DOHH2 (cell line): ENCODE data around the gene DIP2B.

Experiments used
- H3F3A ChIP-seq: fragments of 200-600 bp; sonication (generic), shearing (Covaris generic); 2 replicates; pipeline ENCODE4 v1.6.0; 2016; ENCODE audit warnings: antibody characterized with exemption, mild to moderate bottlenecking; ENCODE audit not compliant: control insufficient read depth, insufficient read depth
- H3K27ac ChIP-seq: fragments of 200-600 bp; sonication (generic); 2 replicates; pipeline ENCODE4 v1.5.1; 2014; ENCODE audit warnings: low read depth, mild to moderate bottlenecking, low read length, moderate library complexity
- H3K27me3 ChIP-seq: fragments of 200-600 bp; sonication (generic); 2 replicates; pipeline ENCODE4 v1.6.1; 2014; ENCODE audit warnings: mild to moderate bottlenecking, low read length, mixed read lengths; ENCODE audit not compliant: control insufficient read depth
- H3K36me3 ChIP-seq: fragments of 200-600 bp; sonication (generic); 2 replicates; pipeline ENCODE4 v1.6.1; 2014; ENCODE audit warnings: mild to moderate bottlenecking, low read length, moderate library complexity, mixed read lengths; ENCODE audit not compliant: control insufficient read depth
- H3K4me1 ChIP-seq: fragments of 200-600 bp; sonication (generic); 2 replicates; pipeline ENCODE4 v1.6.1; 2014; ENCODE audit warnings: mild to moderate bottlenecking, low read length, mixed read lengths; ENCODE audit not compliant: control insufficient read depth
- H3K4me2 ChIP-seq: fragments of 200-600 bp; sonication (generic); 2 replicates; pipeline ENCODE4 v1.6.0; 2014; ENCODE audit warnings: mild to moderate bottlenecking, low read length, moderate library complexity
- H3K4me3 ChIP-seq: fragments of 200-600 bp; sonication (generic); 2 replicates; pipeline ENCODE4 v1.5.1; 2014; ENCODE audit warnings: mild to moderate bottlenecking, low read length, mixed read lengths
- H3K79me2 ChIP-seq: fragments of 200-600 bp; sonication (generic); 2 replicates; pipeline ENCODE4 v1.6.1; 2014; ENCODE audit warnings: mild to moderate bottlenecking, low read length, mixed read lengths; ENCODE audit not compliant: control insufficient read depth
- H3K9me2 ChIP-seq: fragments of 200-600 bp; sonication (generic); replicated peaks from 2 replicates; pipeline ENCODE4 v1.6.1; 2014; ENCODE audit warnings: mild to moderate bottlenecking, low read length, mixed read lengths; ENCODE audit not compliant: control insufficient read depth
- H3K9me3 ChIP-seq: fragments of 200-600 bp; sonication (generic); 2 replicates; pipeline ENCODE4 v1.6.1; 2014; ENCODE audit warnings: antibody characterized with exemption, low read length, mixed read lengths; ENCODE audit not compliant: control insufficient read depth, insufficient read depth
- H4K20me1 ChIP-seq: fragments of 200-600 bp; sonication (generic); 2 replicates; pipeline ENCODE4 v1.6.0; 2014; ENCODE audit warnings: low read depth, mild to moderate bottlenecking, antibody characterized with exemption, low read length, moderate library complexity; ENCODE audit not compliant: control insufficient read depth, insufficient read depth
- CTCF ChIP-seq: fragments of 200-600 bp; sonication (generic); IDR thresholded peaks from one replicate; pipeline ENCODE4 v1.5.1; 2014; ENCODE audit warnings: antibody characterized with exemption, mild to moderate bottlenecking, low read depth, low read length; ENCODE audit not compliant: poor library complexity, severe bottlenecking
- EZH2phosphoT487 ChIP-seq: fragments of 200-600 bp; sonication (generic); IDR thresholded peaks from 2 replicates; pipeline ENCODE4 v1.6.1; 2017; ENCODE audit warnings: borderline replicate concordance, mild to moderate bottlenecking, antibody characterized with exemption, low read length, moderate library complexity, mixed read lengths

DIP2B gene

DNA sequence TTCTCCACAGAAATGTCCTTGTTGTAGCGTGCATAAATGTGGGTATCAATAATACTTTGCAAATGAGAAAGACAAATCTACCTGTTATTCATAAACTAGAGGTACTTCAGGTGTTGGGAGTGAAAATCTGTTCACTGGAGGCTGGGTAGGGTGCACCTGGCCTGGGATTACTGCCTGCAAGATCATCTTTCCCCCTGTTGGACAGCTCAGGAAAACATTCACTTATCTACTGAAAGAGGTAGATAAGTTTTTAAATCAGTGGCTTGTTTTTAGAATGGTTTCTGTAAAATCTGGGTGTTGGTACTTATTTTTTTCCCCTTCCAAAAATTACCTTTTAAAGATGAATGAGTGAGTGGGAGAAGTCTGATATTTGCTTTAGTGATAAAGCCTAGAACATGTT lies 95.6 kb downstream of the DIP2B start:
- H3K4me3 ChIP-seq: no peak overlapping the region
- H3K36me3 ChIP-seq: no peaks in the 10 kb centered on the region
- peaks cover 8% of the 10 kb centered on the region for H3F3A ChIP-seq
- H3K9me3 ChIP-seq: no peaks in the 10 kb centered on the region
- H3K27ac ChIP-seq: no peak overlapping the region
- no peaks in the 10 kb centered on the region for H3K9me2 ChIP-seq
- TF ChIP-seq EZH2phosphoT487 (no peak), CTCF (no peak)
- no peaks in the 10 kb centered on the region for H4K20me1 ChIP-seq
- no peaks in the 10 kb centered on the region for H3K27me3 ChIP-seq
- H3K4me1 ChIP-seq: peaks cover 29% of the 10 kb centered on the region
- no peak overlapping the region for H3K4me2 ChIP-seq
- H3K79me2 ChIP-seq: no peaks in the 10 kb centered on the region

- no peak overlapping the region for H3K27ac ChIP-seq
- no peaks in the 10 kb centered on the region for H3K27me3 ChIP-seq
- H4K20me1 ChIP-seq: no peaks in the 10 kb centered on the region
- H3K4me3 ChIP-seq: no peak overlapping the region
- H3K79me2 ChIP-seq: no peaks in the 10 kb centered on the region
- no peaks in the 10 kb centered on the region for H3K9me2 ChIP-seq
- no peaks in the 10 kb centered on the region for H3K36me3 ChIP-seq
- no peaks in the 10 kb centered on the region for H3F3A ChIP-seq
- no peak overlapping the region for H3K4me2 ChIP-seq
- H3K4me1 ChIP-seq: peaks cover 12% of the 10 kb centered on the region
- TF ChIP-seq EZH2phosphoT487 (no peak), CTCF (no peak)
- no peaks in the 10 kb centered on the region for H3K9me3 ChIP-seq
Observed at GRCh38 chr12:50603817-50604639, 99.2 kb downstream of the DIP2B start.

DNA sequence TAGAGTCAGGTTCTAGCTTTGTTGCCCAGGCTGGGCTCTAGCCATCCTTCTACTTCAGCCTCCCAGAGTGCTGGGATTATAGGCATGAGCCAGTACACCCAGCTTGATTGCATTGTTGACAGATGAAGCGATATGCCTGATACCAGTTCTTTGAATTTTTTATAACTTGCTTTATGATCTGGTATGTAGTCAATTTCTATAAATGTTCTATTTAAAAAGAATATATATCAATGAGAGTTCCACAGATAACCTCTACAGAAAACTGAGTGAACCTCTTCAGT lies 99.8 kb downstream of the DIP2B start:
- Histone ChIP-seq H3F3A (no peaks in the 10 kb centered on the region), H3K36me3 (no peaks in the 10 kb centered on the region), H3K79me2 (no peaks in the 10 kb centered on the region), H3K4me2 (no peak overlapping the region), H3K4me3 (no peak overlapping the region), H3K9me3 (no peaks in the 10 kb centered on the region), H4K20me1 (no peaks in the 10 kb centered on the region), H3K27ac (no peak overlapping the region), H3K27me3 (no peaks in the 10 kb centered on the region), H3K9me2 (no peaks in the 10 kb centered on the region), H3K4me1 (peaks cover 11% of the 10 kb centered on the region)
- TF ChIP-seq CTCF (no peak), EZH2phosphoT487 (no peak)
